Choroid plexus epithelial cell (primary cell): Measurements from ENCODE around the gene CCDC89.
A peak's percentile ranks its signal among the peaks of the same experiment; 100 is the strongest.

ENCODE experiments used
- DNase-seq: peaks from one replicate; pipeline ENCODE4 v3.0.0-alpha.2; 2010; ENCODE audit warnings: low read depth
- H3K4me3 ChIP-seq: 2 replicates; pipeline ENCODE4 v1.5.1; 2011; ENCODE audit warnings: low read depth, mild to moderate bottlenecking, control low read depth, low read length, moderate library complexity
- TF ChIP-seq, protein P1 (sequence below): conservative IDR thresholded peaks from 2 replicates; pipeline ENCODE4 v1.5.1; 2011; ENCODE audit warnings: low read depth, mild to moderate bottlenecking, control low read depth, inconsistent platforms, low read length, moderate library complexity

Gene CCDC89

DNA sequence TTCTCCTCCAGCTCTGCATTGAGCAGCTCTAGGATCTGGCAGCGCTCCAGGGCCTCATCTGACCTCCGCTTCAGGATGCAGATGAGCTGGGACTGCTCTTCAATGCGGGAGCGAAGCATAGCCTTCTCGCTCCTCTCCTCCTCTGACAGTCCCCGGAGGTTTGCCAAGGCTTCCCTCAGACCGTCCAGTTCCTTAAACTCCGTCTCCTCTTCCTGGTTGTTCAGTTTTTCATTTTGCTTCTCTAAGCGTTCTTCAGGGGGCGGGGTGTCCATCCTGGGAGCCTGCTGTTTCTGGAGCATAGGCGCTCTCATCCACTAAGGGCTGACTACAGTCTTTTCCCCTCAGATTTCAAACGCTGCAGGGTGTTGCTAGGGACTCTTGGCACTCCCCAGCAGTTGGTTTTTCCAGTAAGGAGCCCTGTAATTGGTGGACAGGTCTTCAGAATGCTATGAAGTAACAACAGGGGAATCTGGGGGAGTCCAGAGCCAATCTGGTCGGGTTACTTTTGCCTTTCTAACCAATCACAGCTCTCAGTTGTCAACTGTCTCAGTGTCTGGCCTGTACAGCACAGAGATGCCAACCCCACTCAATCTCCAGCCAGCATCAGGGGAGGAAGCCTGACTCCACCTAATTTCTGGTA lies at the start of gene CCDC89:
TSS of gene CCDC89 (minus strand) at position 376 of the 640 bp plus-strand sequence. CDS start at position 311, 65 bp downstream.
- TF ChIP-seq, protein P1, sequence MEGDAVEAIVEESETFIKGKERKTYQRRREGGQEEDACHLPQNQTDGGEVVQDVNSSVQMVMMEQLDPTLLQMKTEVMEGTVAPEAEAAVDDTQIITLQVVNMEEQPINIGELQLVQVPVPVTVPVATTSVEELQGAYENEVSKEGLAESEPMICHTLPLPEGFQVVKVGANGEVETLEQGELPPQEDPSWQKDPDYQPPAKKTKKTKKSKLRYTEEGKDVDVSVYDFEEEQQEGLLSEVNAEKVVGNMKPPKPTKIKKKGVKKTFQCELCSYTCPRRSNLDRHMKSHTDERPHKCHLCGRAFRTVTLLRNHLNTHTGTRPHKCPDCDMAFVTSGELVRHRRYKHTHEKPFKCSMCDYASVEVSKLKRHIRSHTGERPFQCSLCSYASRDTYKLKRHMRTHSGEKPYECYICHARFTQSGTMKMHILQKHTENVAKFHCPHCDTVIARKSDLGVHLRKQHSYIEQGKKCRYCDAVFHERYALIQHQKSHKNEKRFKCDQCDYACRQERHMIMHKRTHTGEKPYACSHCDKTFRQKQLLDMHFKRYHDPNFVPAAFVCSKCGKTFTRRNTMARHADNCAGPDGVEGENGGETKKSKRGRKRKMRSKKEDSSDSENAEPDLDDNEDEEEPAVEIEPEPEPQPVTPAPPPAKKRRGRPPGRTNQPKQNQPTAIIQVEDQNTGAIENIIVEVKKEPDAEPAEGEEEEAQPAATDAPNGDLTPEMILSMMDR = no peak
- peak within 1 kb of the TSS; percentile 60 for H3K4me3 ChIP-seq
- peak; percentile 98 for DNase-seq

DNA sequence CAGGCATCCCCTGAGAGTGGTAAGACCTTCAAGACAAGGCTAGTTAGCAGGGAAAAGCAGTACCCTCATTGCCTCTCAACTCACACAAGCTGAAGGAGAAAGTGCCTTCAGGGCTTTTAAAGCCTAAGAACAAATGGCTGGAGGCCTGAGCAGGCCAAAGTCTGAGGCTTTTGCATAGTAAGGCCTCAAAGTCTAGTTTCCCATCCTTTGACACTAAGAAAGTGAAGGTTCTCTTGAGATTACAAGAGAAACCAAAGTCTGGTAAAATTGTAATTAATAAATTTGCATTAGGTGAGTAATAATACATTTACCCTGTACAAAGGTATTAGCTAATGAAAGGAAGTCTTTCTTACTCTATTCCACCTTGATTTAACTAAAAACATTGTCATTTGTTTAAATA lies 47.0 kb upstream of the CCDC89 start:
- H3K4me3 ChIP-seq = no peak overlapping the region
- DNase-seq = no peak
- TF ChIP-seq, protein P1 = no peak

DNA sequence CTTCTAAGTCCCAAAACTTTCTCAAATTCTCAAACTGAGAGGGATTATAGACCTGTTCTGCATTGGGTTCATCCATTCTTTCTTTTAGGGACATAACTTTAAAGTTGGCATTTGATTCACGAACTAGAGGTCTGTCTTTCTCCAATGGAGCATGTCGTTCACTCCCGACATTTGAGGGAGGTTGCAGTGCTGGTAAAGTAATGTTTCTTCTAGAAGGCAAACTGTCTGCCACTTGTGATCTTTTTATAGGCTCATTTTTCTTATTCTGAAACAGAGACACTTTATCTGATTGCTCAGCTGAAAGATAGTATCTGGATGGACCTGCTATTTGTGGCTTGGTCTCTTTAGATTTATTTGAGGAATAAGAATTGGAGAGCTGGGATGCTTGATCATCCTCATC lies 40.4 kb upstream of the CCDC89 start:
- TF ChIP-seq, protein P1 = no peak
- DNase-seq = no peak
- H3K4me3 ChIP-seq = no peak overlapping the region

DNA sequence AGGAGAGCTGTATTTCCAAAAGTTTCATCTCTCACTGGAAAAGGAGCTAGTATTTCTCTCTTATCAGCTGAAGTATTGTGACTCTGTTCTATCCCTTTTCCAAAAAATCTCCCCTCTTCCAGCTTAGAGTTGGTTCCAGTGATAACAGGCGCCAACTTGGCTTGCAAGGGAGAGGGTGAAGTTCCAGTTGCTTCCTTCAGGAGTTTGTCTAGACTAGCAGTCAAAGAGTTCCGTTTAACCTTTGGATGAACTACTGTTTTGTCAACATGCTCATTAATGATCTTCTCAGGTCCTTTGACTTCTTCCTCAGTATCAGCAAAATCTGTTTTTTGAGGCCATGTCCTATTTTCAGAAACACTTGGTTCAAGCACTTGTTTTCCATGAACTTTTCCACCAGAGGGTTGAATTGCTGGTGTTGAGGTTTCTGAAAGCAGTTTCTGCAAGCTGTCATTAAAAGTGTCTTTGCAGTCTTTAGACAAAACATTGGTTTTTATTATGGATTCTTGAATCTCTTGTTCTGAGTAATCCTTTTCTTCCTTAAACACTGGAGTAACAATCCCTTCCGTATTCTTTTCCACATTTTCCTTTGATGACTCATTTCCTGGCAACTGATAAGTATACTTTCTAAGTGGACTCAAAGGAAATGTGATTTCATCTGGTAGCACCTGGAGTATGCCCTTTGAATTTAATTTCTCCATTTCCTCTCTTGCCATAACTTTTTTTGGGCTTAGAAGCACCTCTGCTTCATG lies 39.7 kb upstream of the CCDC89 start:
- H3K4me3 ChIP-seq = no peak overlapping the region
- DNase-seq = peak; percentile 79
- TF ChIP-seq, protein P1 = peak; percentile 4

DNA sequence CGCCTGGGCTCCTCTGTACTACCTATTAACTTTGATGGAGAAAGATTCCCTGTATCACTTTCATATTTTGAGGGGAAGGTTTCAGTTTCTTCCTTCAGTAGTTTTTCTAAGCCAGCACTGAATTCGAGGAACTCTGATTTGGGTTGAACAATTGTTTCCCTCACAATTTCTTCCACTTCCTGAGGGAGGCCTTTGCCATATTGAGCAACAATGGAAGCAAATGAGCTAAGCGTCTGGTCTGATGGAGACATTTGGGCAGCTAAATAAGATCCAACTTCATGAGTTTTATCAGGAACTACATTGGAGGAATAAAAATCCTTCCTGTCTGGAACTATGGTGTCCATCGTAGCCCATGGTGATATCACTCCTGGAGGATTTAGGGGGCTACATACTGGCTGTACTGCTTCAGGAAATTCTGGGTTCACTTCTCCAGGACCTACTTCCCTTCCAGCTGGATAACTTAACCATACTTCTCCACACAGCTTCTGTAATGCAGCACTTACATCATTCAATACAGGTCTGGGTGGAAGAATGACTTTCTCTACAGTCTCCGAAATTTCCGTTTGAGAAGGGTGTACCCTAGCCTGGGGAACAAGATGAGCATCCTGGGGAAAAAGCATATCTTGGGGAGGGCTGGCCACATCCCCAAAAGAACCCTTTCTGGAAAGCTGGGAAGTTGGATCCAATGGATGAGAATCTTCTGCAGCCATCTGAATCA lies 38.9 kb upstream of the CCDC89 start:
- no peak for DNase-seq
- TF ChIP-seq, protein P1 = no peak
- no peak overlapping the region for H3K4me3 ChIP-seq

DNA sequence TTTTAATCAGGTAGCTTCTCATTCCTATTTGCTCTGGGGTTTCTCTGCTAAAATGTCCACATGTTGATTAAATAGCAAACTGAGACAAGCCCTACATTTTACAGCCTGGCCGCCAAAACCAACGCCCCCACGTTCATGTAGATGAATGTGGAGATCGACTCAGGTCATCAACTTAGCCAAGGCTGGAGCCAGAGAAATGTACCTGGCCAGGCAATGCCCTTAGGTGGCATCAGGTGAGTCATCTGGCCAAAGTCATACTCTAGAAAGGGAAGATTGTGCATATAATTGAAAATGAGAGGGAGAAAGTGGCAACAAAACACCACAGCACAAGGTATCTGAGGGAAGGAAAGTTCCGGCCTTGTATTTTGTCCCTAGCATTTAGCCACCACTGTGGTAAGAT lies 37.1 kb upstream of the CCDC89 start:
- no peak for DNase-seq
- H3K4me3 ChIP-seq = no peak overlapping the region
- TF ChIP-seq, protein P1 = no peak
